Upper lobe of left lung (tissue), 4 donors: ENCODE measurements around the gene PLEKHM1.

Source experiments
- CTCF ChIP-seq, 6 experiments: fragments of 450-650 bp in 4 of 6; fragments of 200-600 bp in 2 of 6; sonication (generic) in 2 of 6; IDR thresholded peaks; one replicate each; pipeline ENCODE4 v1.5.1; 2016 to 2019; ENCODE audit warnings: antibody characterized with exemption in 6 of 6
- EP300 ChIP-seq, 4 donors: sonication (generic); formaldehyde crosslinking; IDR thresholded peaks; one replicate each; pipeline ENCODE4 v1.5.1; 2017; ENCODE audit warnings: antibody characterized with exemption in 4 of 4, control low read depth in 2 of 4
- POLR2A ChIP-seq, 4 donors: fragments of 450-650 bp; IDR thresholded peaks; one replicate each; pipeline ENCODE4 v1.5.1; 2016 to 2017; ENCODE audit warnings: antibody characterized with exemption in 4 of 4, mild to moderate bottlenecking in 2 of 4
- POLR2AphosphoS5 ChIP-seq, 2 donors: sonication (generic); formaldehyde crosslinking; IDR thresholded peaks; one replicate each; pipeline ENCODE4 v1.5.1; 2017; ENCODE audit warnings: antibody characterized with exemption in 2 of 2

- TF ChIP-seq POLR2A (IDR thresholded peaks at IDR 0.05) (no peak), CTCF (IDR thresholded peaks at IDR 0.05) (no peak), POLR2AphosphoS5 (IDR thresholded peaks at IDR 0.05) (no peak), EP300 (IDR thresholded peaks at IDR 0.05) (no peak)
These were observed 48.8 kb downstream of the PLEKHM1 start for GRCh38 chr17:45441526-45442310.
